Measurements from ENCODE around the gene CFAP54.

DNA sequence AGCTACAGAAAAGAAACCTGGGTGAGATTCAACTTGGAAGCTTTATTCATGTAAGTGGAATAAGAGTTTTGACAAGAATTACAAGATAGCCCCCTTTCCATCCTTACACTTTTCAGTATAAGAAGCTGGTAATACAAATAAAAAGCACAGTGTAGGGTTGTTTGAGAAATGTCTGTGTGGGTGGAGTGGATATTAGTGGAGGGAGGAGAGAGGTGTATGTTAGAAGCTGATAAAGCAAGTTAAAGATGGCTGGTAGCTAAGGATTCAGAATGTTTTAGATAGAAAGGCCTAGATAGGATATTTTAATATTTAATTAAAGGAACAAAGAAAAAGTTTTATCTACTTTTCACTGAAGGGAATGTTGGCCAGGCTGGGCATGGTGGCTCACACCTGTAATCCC, 12.5 kb downstream of the CFAP54 start:
- TF ChIP-seq POLR2AphosphoS5 (IDR thresholded peaks at IDR 0.05) = no peak
- no peak for TF ChIP-seq POLR2A (IDR thresholded peaks at IDR 0.05)
- no peak for TF ChIP-seq CTCF (IDR thresholded peaks at IDR 0.05)

Measured in upper lobe of left lung (tissue), 4 donors.